HEK293 (cell line): Measurements from ENCODE around the gene CCDC38.

ENCODE experiments used
- CTCF ChIA-PET: fragments of 350-600 bp; formaldehyde crosslinking; extraction: SDS; loops from one replicate; lab custom pipeline; 2021; ENCODE audit warnings: antibody characterized with exemption; lab: Yijun Ruan, JAX
- POLR2A ChIA-PET: fragments of 300-600 bp; formaldehyde crosslinking; extraction: SDS; loops from one replicate; lab custom pipeline; 2020; ENCODE audit warnings: antibody characterized with exemption, inconsistent platforms; lab: Yijun Ruan, JAX
- H3K27ac ChIP-seq: fragments of 200-500 bp; sonication (Bioruptor generic); 2 replicates; pipeline ENCODE4 v1.5.1; 2014; ENCODE audit warnings: low read depth, low read length, control low read depth, inconsistent platforms; ENCODE audit errors: extremely low read depth
- H3K36me3 ChIP-seq, 2 experiments: fragments of 200-500 bp in 1 of 2; sonication (Bioruptor generic) in 1 of 2; 1 replicate in 1 of 2; 2 replicates in 1 of 2; pipeline ENCODE4 v1.5.1; 2014 to 2017; ENCODE audit warnings: inconsistent platforms in 2 of 2, low read length in 2 of 2; ENCODE audit not compliant: control insufficient read depth in 2 of 2, insufficient read depth in 1 of 2
- H3K4me1 ChIP-seq: fragments of 200-500 bp; sonication (Bioruptor generic); 2 replicates; pipeline ENCODE4 v1.5.1; 2014; ENCODE audit warnings: mild to moderate bottlenecking, low read length, inconsistent platforms; ENCODE audit not compliant: control insufficient read depth, insufficient read depth
- H3K4me3 ChIP-seq: 2 replicates; pipeline ENCODE4 v1.5.1; 2011; ENCODE audit warnings: low read depth, mild to moderate bottlenecking, control low read depth, low read length, moderate library complexity
- H3K9me3 ChIP-seq: fragments of 200-500 bp; sonication (Bioruptor generic); 2 replicates; pipeline ENCODE4 v1.5.1; 2014; ENCODE audit warnings: low read depth, low read length, inconsistent platforms; ENCODE audit not compliant: control insufficient read depth, insufficient read depth
- FEZF1 ChIP-seq: fragments of 450-650 bp; formaldehyde crosslinking; IDR thresholded peaks from 2 replicates; pipeline ENCODE4 v1.5.1; 2016; ENCODE audit warnings: missing biosample characterization, missing genetic modification characterization
- HOXC10 ChIP-seq: sonication (generic); formaldehyde crosslinking; IDR thresholded peaks from 2 replicates; pipeline ENCODE4 v1.8.1; 2023; ENCODE audit warnings: mild to moderate bottlenecking, missing genetic modification reagents
- IKZF3 ChIP-seq: fragments of 450-650 bp; IDR thresholded peaks from 2 replicates; pipeline ENCODE4 v1.5.0; 2018; ENCODE audit warnings: missing biosample characterization, mild to moderate bottlenecking, missing genetic modification characterization, moderate library complexity
- KLF16 ChIP-seq: fragments of 450-650 bp; formaldehyde crosslinking; IDR thresholded peaks from 2 replicates; pipeline ENCODE4 v1.5.1; 2017; ENCODE audit warnings: missing biosample characterization, missing genetic modification characterization
- MYNN ChIP-seq: fragments of 450-650 bp; formaldehyde crosslinking; IDR thresholded peaks from 2 replicates; pipeline ENCODE4 v1.5.1; 2016; ENCODE audit warnings: missing biosample characterization, missing genetic modification characterization, borderline replicate concordance
- PRDM10 ChIP-seq: fragments of 450-650 bp; formaldehyde crosslinking; IDR thresholded peaks from 2 replicates; pipeline ENCODE4 v1.5.1; 2016; ENCODE audit warnings: missing biosample characterization, missing genetic modification characterization
- REPIN1 ChIP-seq: fragments of 450-650 bp; formaldehyde crosslinking; IDR thresholded peaks from 2 replicates; pipeline ENCODE4 v1.5.1; 2017; ENCODE audit warnings: missing biosample characterization, missing genetic modification characterization, low read depth
- ZNF23 ChIP-seq: fragments of 450-650 bp; formaldehyde crosslinking; IDR thresholded peaks from 2 replicates; pipeline ENCODE4 v1.5.1; 2016; ENCODE audit warnings: missing biosample characterization, missing genetic modification characterization, borderline replicate concordance
- ZNF266 ChIP-seq: fragments of 450-650 bp; formaldehyde crosslinking; IDR thresholded peaks from 2 replicates; pipeline ENCODE4 v1.5.1; 2016; ENCODE audit warnings: missing biosample characterization, missing genetic modification characterization, low read depth
- ZNF624 ChIP-seq: fragments of 450-650 bp; formaldehyde crosslinking; IDR thresholded peaks from 2 replicates; pipeline ENCODE4 v1.5.1; 2017; ENCODE audit warnings: missing biosample characterization, missing genetic modification characterization
- TF ChIP-seq, protein P1 (sequence below): fragments of 450-650 bp; formaldehyde crosslinking; IDR thresholded peaks from 2 replicates; pipeline ENCODE4 v1.5.1; 2017; ENCODE audit warnings: missing biosample characterization, missing genetic modification characterization

CCDC38 gene

GRCh38 chr12:95988506-95989275 lies 46.3 kb upstream of the CCDC38 start:
- Histone ChIP-seq H3K36me3 (no peaks in the 10 kb centered on the region), H3K9me3 (no peaks in the 10 kb centered on the region), H3K4me3 (no peak overlapping the region), H3K4me1 (no peaks in the 10 kb centered on the region), H3K27ac (no peak overlapping the region)
- ChIA-PET CTCF (interaction anchor here (0.9 to 4.5 kb wide), 3 partner anchors 10 to 12 kb away, joined by 3 to 22 read pairs (median 4); no protein-coding TSS in a partner anchor), POLR2A (no interaction called here)
- no peak for TF ChIP-seq ZNF266 (tag by site-specific recombination)

DNA sequence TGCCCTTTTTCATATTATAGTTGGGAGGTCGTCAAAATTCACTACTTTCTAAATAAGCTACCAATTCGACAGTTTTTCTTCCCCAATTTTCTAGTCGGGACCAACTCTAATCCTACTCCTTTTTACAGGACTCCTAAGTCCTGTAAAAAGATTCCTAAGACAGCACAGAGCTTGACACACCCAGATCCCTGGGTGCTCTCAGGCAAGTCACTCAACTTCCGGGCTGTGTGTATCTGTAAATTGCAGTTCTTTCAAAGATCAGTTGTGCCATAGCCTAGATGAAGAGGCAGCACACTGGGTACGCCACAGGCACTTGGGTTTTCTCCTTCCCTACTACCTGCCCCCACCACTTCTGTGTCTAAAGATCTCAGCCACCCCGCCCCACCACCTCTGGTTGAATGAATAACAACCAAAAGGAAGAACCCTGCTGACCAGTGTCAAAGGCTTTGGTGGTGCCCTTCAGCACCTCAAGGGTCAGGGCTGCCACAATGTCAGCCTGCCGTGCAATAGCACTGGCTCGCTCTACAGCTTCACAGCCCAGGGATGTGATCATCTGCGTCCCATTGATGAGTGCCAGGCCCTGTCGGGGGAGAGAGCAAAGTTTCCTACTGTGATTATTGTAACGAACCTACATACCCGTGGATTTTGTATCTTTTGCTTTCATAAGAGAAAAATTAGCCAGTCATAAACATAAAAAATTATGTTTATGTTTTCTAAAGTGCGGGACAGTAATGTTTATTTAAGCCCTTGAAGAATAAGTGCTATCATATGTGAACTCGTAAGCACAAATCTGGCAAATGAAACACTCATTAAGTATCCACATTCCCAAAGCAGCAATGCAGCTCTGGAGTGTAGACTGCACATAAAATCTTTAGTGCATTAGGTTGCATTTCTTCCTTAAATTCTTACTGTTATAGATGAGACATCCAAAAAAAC lies 44.5 kb upstream of the CCDC38 start:
- TF ChIP-seq REPIN1, result no peak
- TF ChIP-seq MYNN, result no peak
- TF ChIP-seq ZNF624 (tag by site-specific recombination), result no peak
- TF ChIP-seq PRDM10 (tag by site-specific recombination), result no peak
- no peak for TF ChIP-seq FEZF1
- ChIA-PET POLR2A (no interaction called here), CTCF (interaction anchor here (4.5 kb wide), 1 partner anchor 11 kb away, joined by 22 read pairs; no protein-coding TSS in a partner anchor)
- Histone ChIP-seq H3K4me1 (no peaks in the 10 kb centered on the region), H3K36me3 (no peaks in the 10 kb centered on the region), H3K27ac (no peak overlapping the region), H3K4me3 (no peak overlapping the region), H3K9me3 (no peaks in the 10 kb centered on the region)

DNA sequence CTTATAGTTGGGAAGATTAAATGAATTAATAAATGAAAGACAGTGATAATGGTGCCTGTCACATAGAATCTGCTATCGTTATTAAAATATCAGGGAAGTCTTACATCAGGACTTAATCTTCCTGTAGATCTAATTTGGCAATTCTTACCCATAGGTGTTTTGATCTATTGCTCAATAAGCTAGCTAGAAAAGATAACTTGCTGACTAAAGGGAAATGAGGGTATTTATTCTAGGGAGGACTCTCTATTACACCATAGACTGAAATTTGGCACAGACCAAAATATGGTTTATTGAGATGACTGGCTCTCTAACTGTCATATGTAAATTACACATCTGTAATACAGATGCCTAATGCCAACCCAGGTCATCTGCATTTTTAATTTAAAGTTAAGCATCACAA lies 42.3 kb upstream of the CCDC38 start:
- Histone ChIP-seq H3K36me3 (no peaks in the 10 kb centered on the region), H3K4me3 (no peak overlapping the region), H3K9me3 (no peaks in the 10 kb centered on the region), H3K27ac (no peak overlapping the region), H3K4me1 (no peaks in the 10 kb centered on the region)
- POLR2A ChIA-PET, result no interaction called here
- CTCF ChIA-PET, result interaction anchor here (0.7 kb wide), 1 partner anchor 14 kb away, joined by 3 read pairs; no protein-coding TSS in a partner anchor
- TF ChIP-seq IKZF3 (tag by site-specific recombination) (no peak), HOXC10 (CRISPR knock-in tag) (no peak), KLF16 (no peak), ZNF23 (tag by site-specific recombination) (no peak)
- TF ChIP-seq, protein P1, sequence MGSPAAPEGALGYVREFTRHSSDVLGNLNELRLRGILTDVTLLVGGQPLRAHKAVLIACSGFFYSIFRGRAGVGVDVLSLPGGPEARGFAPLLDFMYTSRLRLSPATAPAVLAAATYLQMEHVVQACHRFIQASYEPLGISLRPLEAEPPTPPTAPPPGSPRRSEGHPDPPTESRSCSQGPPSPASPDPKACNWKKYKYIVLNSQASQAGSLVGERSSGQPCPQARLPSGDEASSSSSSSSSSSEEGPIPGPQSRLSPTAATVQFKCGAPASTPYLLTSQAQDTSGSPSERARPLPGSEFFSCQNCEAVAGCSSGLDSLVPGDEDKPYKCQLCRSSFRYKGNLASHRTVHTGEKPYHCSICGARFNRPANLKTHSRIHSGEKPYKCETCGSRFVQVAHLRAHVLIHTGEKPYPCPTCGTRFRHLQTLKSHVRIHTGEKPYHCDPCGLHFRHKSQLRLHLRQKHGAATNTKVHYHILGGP (tag by site-specific recombination), result no peak
